ENCODE data around the gene ATXN1. TPM values are rescaled to one million over a fixed set of nuclear protein-coding genes. Genes with fewer than 3 reads are reported as not detected.

Gene ATXN1
- total RNA-seq, 1 experiment from 2014 or later = 8.1 TPM

DNA sequence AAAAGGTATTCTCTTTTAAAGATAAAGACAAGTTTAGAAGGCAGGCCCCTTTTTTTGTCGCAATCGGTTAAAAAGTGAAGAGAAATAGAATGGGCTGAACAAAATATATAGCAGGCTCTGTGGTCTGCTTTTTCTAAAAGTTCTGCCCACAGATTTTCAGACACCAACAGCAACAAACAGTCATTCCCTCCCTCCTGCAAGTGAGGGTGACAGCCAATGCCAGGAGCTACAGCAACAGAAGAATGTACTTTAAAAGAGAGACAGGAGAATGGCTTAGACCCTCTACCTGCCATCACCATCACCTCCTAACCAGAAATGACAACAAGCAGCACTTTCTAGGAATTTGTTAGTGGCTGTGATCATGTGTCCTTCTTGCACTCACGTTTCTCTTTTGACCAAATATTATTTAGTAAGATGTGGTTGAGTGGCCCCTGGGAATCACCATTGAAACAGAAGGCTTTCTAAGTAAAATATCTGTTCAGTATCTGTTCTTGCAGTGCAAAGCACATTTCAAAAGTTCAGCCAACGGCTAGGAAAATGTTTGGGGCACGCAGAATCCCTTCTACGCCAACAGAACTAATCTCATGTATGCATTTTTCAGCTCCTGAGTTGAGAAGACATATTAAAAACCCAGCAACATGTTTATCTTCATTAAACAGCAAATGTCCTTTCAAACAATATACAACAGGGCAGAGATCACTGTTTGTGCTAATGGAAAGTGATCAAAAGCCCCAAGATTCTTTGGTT is 248.5 kb downstream of the ATXN1 start:
- Mint-ChIP-seq H3K4me3 (no peak overlapping the region), H3K36me3 (no peaks in the 10 kb centered on the region), H3K27ac (no peak overlapping the region), H3K9me3 (no peaks in the 10 kb centered on the region), H3K27me3 (ENCODE audit: low read depth) (no peaks in the 10 kb centered on the region), H3K4me1 (peaks cover 34% of the 10 kb centered on the region)
- TF ChIP-seq, protein P1, sequence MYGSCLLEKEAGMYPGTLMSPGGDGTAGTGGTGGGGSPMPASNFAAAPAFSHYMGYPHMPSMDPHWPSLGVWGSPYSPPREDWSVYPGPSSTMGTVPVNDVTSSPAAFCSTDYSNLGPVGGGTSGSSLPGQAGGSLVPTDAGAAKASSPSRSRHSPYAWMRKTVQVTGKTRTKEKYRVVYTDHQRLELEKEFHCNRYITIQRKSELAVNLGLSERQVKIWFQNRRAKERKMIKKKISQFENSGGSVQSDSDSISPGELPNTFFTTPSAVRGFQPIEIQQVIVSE (CRISPR knock-in tag; IDR thresholded peaks at IDR 0.05; ENCODE audit: borderline replicate concordance) = no peak
- TF ChIP-seq, protein P2, sequence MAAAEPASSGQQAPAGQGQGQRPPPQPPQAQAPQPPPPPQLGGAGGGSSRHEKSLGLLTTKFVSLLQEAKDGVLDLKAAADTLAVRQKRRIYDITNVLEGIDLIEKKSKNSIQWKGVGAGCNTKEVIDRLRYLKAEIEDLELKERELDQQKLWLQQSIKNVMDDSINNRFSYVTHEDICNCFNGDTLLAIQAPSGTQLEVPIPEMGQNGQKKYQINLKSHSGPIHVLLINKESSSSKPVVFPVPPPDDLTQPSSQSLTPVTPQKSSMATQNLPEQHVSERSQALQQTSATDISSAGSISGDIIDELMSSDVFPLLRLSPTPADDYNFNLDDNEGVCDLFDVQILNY (CRISPR knock-in tag; IDR thresholded peaks at IDR 0.05) = no peak
- TF ChIP-seq SOX15 (CRISPR knock-in tag; IDR thresholded peaks at IDR 0.05) = no peak
- TF ChIP-seq, protein P3, sequence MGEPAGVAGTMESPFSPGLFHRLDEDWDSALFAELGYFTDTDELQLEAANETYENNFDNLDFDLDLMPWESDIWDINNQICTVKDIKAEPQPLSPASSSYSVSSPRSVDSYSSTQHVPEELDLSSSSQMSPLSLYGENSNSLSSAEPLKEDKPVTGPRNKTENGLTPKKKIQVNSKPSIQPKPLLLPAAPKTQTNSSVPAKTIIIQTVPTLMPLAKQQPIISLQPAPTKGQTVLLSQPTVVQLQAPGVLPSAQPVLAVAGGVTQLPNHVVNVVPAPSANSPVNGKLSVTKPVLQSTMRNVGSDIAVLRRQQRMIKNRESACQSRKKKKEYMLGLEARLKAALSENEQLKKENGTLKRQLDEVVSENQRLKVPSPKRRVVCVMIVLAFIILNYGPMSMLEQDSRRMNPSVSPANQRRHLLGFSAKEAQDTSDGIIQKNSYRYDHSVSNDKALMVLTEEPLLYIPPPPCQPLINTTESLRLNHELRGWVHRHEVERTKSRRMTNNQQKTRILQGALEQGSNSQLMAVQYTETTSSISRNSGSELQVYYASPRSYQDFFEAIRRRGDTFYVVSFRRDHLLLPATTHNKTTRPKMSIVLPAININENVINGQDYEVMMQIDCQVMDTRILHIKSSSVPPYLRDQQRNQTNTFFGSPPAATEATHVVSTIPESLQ (CRISPR knock-in tag; IDR thresholded peaks at IDR 0.05) = no peak
- no peak for TF ChIP-seq TEAD1 (CRISPR knock-in tag; IDR thresholded peaks at IDR 0.05)
- TF ChIP-seq, protein P4, sequence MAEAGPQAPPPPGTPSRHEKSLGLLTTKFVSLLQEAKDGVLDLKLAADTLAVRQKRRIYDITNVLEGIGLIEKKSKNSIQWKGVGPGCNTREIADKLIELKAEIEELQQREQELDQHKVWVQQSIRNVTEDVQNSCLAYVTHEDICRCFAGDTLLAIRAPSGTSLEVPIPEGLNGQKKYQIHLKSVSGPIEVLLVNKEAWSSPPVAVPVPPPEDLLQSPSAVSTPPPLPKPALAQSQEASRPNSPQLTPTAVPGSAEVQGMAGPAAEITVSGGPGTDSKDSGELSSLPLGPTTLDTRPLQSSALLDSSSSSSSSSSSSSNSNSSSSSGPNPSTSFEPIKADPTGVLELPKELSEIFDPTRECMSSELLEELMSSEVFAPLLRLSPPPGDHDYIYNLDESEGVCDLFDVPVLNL (CRISPR knock-in tag; IDR thresholded peaks at IDR 0.05; ENCODE audit: borderline replicate concordance, low read depth) = no peak
- no peak for TF ChIP-seq ESRRA (CRISPR knock-in tag; IDR thresholded peaks at IDR 0.05; ENCODE audit: borderline replicate concordance)
- no peak for TF ChIP-seq ZNF138 (CRISPR knock-in tag; conservative IDR thresholded peaks at IDR 0.05)
- no peak for TF ChIP-seq TP53 (CRISPR knock-in tag; IDR thresholded peaks at IDR 0.05)
- no peak for TF ChIP-seq NR1H2 (CRISPR knock-in tag; IDR thresholded peaks at IDR 0.05)
- TF ChIP-seq, protein P5, sequence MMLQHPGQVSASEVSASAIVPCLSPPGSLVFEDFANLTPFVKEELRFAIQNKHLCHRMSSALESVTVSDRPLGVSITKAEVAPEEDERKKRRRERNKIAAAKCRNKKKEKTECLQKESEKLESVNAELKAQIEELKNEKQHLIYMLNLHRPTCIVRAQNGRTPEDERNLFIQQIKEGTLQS (CRISPR knock-in tag; conservative IDR thresholded peaks at IDR 0.05) = no peak
- TF ChIP-seq, protein P6, sequence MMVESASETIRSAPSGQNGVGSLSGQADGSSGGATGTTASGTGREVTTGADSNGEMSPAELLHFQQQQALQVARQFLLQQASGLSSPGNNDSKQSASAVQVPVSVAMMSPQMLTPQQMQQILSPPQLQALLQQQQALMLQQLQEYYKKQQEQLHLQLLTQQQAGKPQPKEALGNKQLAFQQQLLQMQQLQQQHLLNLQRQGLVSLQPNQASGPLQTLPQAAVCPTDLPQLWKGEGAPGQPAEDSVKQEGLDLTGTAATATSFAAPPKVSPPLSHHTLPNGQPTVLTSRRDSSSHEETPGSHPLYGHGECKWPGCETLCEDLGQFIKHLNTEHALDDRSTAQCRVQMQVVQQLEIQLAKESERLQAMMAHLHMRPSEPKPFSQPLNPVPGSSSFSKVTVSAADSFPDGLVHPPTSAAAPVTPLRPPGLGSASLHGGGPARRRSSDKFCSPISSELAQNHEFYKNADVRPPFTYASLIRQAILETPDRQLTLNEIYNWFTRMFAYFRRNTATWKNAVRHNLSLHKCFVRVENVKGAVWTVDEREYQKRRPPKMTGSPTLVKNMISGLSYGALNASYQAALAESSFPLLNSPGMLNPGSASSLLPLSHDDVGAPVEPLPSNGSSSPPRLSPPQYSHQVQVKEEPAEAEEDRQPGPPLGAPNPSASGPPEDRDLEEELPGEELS (CRISPR knock-in tag; IDR thresholded peaks at IDR 0.05) = no peak
- TF ChIP-seq, protein P7, sequence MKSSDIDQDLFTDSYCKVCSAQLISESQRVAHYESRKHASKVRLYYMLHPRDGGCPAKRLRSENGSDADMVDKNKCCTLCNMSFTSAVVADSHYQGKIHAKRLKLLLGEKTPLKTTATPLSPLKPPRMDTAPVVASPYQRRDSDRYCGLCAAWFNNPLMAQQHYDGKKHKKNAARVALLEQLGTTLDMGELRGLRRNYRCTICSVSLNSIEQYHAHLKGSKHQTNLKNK (CRISPR knock-in tag; IDR thresholded peaks at IDR 0.05) = no peak
- TF ChIP-seq, protein P8, sequence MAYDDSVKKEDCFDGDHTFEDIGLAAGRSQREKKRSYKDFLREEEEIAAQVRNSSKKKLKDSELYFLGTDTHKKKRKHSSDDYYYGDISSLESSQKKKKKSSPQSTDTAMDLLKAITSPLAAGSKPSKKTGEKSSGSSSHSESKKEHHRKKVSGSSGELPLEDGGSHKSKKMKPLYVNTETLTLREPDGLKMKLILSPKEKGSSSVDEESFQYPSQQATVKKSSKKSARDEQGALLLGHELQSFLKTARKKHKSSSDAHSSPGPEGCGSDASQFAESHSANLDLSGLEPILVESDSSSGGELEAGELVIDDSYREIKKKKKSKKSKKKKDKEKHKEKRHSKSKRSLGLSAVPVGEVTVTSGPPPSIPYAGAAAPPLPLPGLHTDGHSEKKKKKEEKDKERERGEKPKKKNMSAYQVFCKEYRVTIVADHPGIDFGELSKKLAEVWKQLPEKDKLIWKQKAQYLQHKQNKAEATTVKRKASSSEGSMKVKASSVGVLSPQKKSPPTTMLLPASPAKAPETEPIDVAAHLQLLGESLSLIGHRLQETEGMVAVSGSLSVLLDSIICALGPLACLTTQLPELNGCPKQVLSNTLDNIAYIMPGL (CRISPR knock-in tag; IDR thresholded peaks at IDR 0.05) = no peak
- no peak for TF ChIP-seq FOXJ3 (CRISPR knock-in tag; IDR thresholded peaks at IDR 0.05; ENCODE audit: borderline replicate concordance)
- TF ChIP-seq, protein P9, sequence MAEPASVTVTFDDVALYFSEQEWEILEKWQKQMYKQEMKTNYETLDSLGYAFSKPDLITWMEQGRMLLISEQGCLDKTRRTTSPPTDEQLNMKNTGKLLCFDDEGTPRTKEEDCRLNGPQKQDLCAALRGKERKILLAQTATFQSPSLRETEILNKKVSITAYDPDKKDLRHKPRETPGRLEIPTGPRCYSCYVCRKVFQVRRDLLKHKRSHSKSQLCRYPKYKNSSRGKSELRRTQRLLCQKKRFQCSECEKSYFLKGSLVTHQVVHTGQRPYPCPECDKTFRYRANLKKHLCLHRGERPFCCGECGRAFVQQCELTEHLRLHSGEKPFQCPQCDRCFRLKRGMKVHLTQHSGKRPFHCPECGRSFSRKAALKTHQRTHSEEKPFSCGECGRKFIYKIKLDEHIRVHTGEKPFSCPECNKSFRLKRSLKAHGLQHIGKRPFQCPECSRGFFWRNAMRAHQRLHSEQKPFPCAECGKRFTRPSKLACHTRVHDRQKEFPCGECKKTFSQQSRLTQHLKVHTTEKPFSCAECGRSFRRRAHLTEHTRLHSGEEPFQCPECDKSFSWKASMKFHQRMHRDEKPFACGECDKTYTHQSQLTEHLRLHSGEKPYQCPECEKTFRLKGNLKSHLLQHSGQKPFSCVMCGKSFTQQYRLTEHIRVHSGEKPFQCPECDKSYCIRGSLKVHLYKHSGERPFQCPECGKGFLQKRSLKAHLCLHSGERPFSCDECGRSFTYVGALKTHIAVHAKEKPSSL (CRISPR knock-in tag; conservative IDR thresholded peaks at IDR 0.05) = no peak
- TF ChIP-seq PRRX2 (CRISPR knock-in tag; IDR thresholded peaks at IDR 0.05) = no peak
- TF ChIP-seq, protein P10, sequence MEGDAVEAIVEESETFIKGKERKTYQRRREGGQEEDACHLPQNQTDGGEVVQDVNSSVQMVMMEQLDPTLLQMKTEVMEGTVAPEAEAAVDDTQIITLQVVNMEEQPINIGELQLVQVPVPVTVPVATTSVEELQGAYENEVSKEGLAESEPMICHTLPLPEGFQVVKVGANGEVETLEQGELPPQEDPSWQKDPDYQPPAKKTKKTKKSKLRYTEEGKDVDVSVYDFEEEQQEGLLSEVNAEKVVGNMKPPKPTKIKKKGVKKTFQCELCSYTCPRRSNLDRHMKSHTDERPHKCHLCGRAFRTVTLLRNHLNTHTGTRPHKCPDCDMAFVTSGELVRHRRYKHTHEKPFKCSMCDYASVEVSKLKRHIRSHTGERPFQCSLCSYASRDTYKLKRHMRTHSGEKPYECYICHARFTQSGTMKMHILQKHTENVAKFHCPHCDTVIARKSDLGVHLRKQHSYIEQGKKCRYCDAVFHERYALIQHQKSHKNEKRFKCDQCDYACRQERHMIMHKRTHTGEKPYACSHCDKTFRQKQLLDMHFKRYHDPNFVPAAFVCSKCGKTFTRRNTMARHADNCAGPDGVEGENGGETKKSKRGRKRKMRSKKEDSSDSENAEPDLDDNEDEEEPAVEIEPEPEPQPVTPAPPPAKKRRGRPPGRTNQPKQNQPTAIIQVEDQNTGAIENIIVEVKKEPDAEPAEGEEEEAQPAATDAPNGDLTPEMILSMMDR (IDR thresholded peaks at IDR 0.05) = no peak
- TF ChIP-seq TCF7 (CRISPR knock-in tag; IDR thresholded peaks at IDR 0.05; ENCODE audit: low read depth) = no peak
- ChIA-PET POLR2A (no interaction called here), CTCF (interaction anchor here (0.6 to 2.1 kb wide), 10 partner anchors 10 to 250 kb away, joined by 3 to 9 read pairs (median 4); no protein-coding TSS in a partner anchor)
- DNase-seq (ENCODE audit: low spot score) = no peak
- ATAC-seq = no peak

All from WTC11 (cell line).